A673 (cell line): ENCODE data around the gene MEIOC.
"Not testable (repeated sequence)": the region's sequence is repeated elsewhere in the genome, so short reads cannot be mapped to it uniquely, and the experiment has no call there.

Experiments used
- CTCF ChIP-seq: fragments of 300-800, 200-600 bp; sonication (generic); conservative IDR thresholded peaks from 2 replicates; pipeline ENCODE4 v1.5.1; 2017; ENCODE audit warnings: low read depth, mild to moderate bottlenecking, antibody characterized with exemption, low read length, moderate library complexity, mixed read lengths
- EZH2 ChIP-seq: fragments of 200-600 bp; sonication (generic); IDR thresholded peaks from 2 replicates; pipeline ENCODE4 v1.6.1; 2017; ENCODE audit warnings: borderline replicate concordance, low read depth, mild to moderate bottlenecking, mixed read lengths, antibody characterized with exemption, low read length; ENCODE audit not compliant: poor library complexity, severe bottlenecking

- TF ChIP-seq CTCF, EZH2: not testable (repeated sequence)
Measured at GRCh38 chr17:44700288-44700687, 44.0 kb downstream of the MEIOC start.
